HepG2 (cell line): ENCODE data around the gene METAP1D. TPM values are rescaled to one million over a fixed set of nuclear protein-coding genes. Genes with fewer than 3 reads are reported as not detected.
A peak's percentile ranks its signal among the peaks of the same experiment; 100 is the strongest.

ENCODE experiments used
- ARNT2 ChIP-seq: sonication (generic); formaldehyde crosslinking; IDR thresholded peaks from 2 replicates; pipeline ENCODE4 v1.8.0; 2022; ENCODE audit warnings: mild to moderate bottlenecking, low read depth, missing genetic modification reagents, moderate library complexity
- FLYWCH1 ChIP-seq: sonication (generic); formaldehyde crosslinking; IDR thresholded peaks from 2 replicates; pipeline ENCODE4 v1.8.1; 2023; ENCODE audit warnings: mild to moderate bottlenecking, missing genetic modification reagents
- NAIF1 ChIP-seq: sonication (generic); formaldehyde crosslinking; IDR thresholded peaks from 2 replicates; pipeline ENCODE4 v1.5.0; 2020; ENCODE audit warnings: mild to moderate bottlenecking, missing genetic modification reagents, borderline replicate concordance
- NCOA2 ChIP-seq: sonication (generic); formaldehyde crosslinking; IDR thresholded peaks from 2 replicates; pipeline ENCODE4 v1.8.0; 2022; ENCODE audit warnings: inconsistent platforms
- NR2F1 ChIP-seq, 2 experiments: fragments of 450-650 bp in 1 of 2; formaldehyde crosslinking in 1 of 2; IDR thresholded peaks; 2 replicates each; pipeline versions ENCODE4 v1.5.0 to v1.6.1; 2016 to 2020; ENCODE audit warnings: mild to moderate bottlenecking in 1 of 2, missing compliant biosample characterization in 1 of 2, missing genetic modification reagents in 1 of 2, moderate library complexity in 1 of 2
- SALL1 ChIP-seq: sonication (generic); formaldehyde crosslinking; IDR thresholded peaks from 2 replicates; pipeline ENCODE4 v1.8.0; 2022; ENCODE audit warnings: mild to moderate bottlenecking, missing genetic modification reagents
- TBX2 ChIP-seq: sonication (generic); formaldehyde crosslinking; IDR thresholded peaks from 2 replicates; pipeline ENCODE4 v1.5.0; 2020; ENCODE audit warnings: missing genetic modification reagents, mild to moderate bottlenecking, borderline replicate concordance
- ZNF34 ChIP-seq: sonication (generic); formaldehyde crosslinking; IDR thresholded peaks from 2 replicates; pipeline ENCODE4 v1.4.0; 2020; ENCODE audit warnings: mild to moderate bottlenecking, missing genetic modification reagents, borderline replicate concordance
- ZNF343 ChIP-seq: sonication (generic); formaldehyde crosslinking; IDR thresholded peaks from 2 replicates; pipeline ENCODE4 v1.4.0; 2020; ENCODE audit warnings: mild to moderate bottlenecking, missing genetic modification reagents
- ZNF605 ChIP-seq: sonication (generic); formaldehyde crosslinking; IDR thresholded peaks from 2 replicates; pipeline ENCODE4 v1.8.0; 2022; ENCODE audit warnings: mild to moderate bottlenecking, missing genetic modification reagents
- polyA plus RNA-seq, 8 experiments: library from polyadenylated mRNA; depleted of rRNA in 3 of 8; stranded (reverse) in 7 of 8; unstranded in 1 of 8; fragments of >200 nt; fragmentation: Illumina TruSeq in 4 of 8; extraction: Trizol in 4 of 8; gene quantifications; 2 replicates each; pipeline versions ENCODE4 v1.2.1 to v1.2.3, GENCODE V29; 2011 to 2016; ENCODE audit warnings: low read depth in 4 of 8, missing spikeins in 1 of 8, mixed read lengths in 1 of 8; ENCODE audit not compliant: insufficient read depth in 1 of 8
- total RNA-seq, 5 experiments: library from RNA; depleted of rRNA; stranded (reverse); fragments of >200 nt; fragmentation: Illumina TruSeq; extraction: Trizol; gene quantifications; 2 replicates each; pipeline ENCODE4 v1.2.3, GENCODE V29; 2016; ENCODE audit warnings: low read depth in 1 of 5
- TF ChIP-seq, protein P1 (sequence below): sonication (generic); formaldehyde crosslinking; IDR thresholded peaks from 2 replicates; pipeline ENCODE4 v1.5.1; 2020; ENCODE audit warnings: mild to moderate bottlenecking, missing genetic modification reagents, borderline replicate concordance
- TF ChIP-seq, protein P2 (sequence below): sonication (generic); formaldehyde crosslinking; IDR thresholded peaks from 2 replicates; pipeline ENCODE4 v1.4.0; 2020; ENCODE audit warnings: missing genetic modification reagents
- TF ChIP-seq, protein P3 (sequence below): sonication (generic); formaldehyde crosslinking; IDR thresholded peaks from 2 replicates; pipeline ENCODE4 v1.4.0; 2020; ENCODE audit warnings: mild to moderate bottlenecking, low read depth, missing genetic modification reagents
- TF ChIP-seq, protein P4 (sequence below): sonication (generic); formaldehyde crosslinking; IDR thresholded peaks from 2 replicates; pipeline ENCODE4 v1.4.0; 2020; ENCODE audit warnings: missing genetic modification reagents

Gene METAP1D
- total and polyA plus RNA-seq, 2 of the 13 experiments (the other 11 are each of a cell fraction or from before 2014, with no cell fraction given): 14.7 to 21.6 TPM

DNA sequence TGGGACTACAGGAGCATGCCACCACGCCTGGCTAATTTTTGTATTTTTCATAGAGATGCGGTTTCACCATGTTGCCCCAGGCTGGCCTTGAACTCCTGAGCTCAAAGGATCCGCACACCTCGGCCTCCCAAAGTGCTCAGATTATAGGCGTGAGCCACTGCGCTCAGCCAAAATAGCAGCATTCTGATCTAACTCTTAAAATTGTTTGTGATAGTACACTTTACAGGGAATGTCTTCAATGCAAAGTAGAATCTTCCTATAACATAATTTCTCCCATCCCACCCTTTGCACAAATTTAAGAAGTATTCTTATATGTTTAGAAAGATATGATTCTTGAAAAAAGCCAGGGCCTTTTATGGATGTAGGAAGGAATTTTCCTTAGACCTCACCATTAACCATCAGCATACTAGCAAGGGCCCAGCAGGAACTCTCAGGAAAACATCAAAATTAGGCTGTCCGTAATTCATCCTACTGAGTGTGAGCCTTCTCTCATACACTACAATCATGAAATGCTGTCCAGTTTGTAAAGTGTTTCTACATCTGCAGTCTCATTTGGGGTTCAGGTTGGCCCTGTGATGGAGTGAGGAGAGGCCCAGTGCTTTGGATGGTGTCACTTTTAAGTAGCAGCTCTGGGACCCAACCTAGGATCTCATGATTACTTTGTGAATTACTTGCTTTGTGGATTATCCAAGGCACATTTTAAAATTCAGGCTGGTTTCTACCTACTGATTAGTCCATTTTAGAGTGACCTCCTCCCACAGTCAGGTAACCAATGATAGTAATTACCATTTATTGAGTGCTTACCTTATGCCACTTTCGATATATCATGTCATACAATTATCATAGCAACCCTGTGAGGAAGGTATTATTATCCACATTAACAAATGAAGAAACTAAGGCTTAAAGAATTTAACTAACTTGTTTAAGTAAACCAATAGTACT is 48.1 kb downstream of the METAP1D start (continued):
- TF ChIP-seq, protein P1, sequence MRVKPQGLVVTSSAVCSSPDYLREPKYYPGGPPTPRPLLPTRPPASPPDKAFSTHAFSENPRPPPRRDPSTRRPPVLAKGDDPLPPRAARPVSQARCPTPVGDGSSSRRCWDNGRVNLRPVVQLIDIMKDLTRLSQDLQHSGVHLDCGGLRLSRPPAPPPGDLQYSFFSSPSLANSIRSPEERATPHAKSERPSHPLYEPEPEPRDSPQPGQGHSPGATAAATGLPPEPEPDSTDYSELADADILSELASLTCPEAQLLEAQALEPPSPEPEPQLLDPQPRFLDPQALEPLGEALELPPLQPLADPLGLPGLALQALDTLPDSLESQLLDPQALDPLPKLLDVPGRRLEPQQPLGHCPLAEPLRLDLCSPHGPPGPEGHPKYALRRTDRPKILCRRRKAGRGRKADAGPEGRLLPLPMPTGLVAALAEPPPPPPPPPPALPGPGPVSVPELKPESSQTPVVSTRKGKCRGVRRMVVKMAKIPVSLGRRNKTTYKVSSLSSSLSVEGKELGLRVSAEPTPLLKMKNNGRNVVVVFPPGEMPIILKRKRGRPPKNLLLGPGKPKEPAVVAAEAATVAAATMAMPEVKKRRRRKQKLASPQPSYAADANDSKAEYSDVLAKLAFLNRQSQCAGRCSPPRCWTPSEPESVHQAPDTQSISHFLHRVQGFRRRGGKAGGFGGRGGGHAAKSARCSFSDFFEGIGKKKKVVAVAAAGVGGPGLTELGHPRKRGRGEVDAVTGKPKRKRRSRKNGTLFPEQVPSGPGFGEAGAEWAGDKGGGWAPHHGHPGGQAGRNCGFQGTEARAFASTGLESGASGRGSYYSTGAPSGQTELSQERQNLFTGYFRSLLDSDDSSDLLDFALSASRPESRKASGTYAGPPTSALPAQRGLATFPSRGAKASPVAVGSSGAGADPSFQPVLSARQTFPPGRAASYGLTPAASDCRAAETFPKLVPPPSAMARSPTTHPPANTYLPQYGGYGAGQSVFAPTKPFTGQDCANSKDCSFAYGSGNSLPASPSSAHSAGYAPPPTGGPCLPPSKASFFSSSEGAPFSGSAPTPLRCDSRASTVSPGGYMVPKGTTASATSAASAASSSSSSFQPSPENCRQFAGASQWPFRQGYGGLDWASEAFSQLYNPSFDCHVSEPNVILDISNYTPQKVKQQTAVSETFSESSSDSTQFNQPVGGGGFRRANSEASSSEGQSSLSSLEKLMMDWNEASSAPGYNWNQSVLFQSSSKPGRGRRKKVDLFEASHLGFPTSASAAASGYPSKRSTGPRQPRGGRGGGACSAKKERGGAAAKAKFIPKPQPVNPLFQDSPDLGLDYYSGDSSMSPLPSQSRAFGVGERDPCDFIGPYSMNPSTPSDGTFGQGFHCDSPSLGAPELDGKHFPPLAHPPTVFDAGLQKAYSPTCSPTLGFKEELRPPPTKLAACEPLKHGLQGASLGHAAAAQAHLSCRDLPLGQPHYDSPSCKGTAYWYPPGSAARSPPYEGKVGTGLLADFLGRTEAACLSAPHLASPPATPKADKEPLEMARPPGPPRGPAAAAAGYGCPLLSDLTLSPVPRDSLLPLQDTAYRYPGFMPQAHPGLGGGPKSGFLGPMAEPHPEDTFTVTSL (CRISPR knock-in tag): 0 out of 2 replicates have a peak, but pooled peaks have one; percentile 23
- TF ChIP-seq ZNF605 (CRISPR knock-in tag): no peak
- no peak for TF ChIP-seq ARNT2 (CRISPR knock-in tag)
- TF ChIP-seq NCOA2: peak; percentile 25; the same call in 1 of the 2 replicates
- TF ChIP-seq FLYWCH1 (CRISPR knock-in tag): no peak
- TF ChIP-seq NAIF1 (CRISPR knock-in tag): no peak
- TF ChIP-seq, protein P2, sequence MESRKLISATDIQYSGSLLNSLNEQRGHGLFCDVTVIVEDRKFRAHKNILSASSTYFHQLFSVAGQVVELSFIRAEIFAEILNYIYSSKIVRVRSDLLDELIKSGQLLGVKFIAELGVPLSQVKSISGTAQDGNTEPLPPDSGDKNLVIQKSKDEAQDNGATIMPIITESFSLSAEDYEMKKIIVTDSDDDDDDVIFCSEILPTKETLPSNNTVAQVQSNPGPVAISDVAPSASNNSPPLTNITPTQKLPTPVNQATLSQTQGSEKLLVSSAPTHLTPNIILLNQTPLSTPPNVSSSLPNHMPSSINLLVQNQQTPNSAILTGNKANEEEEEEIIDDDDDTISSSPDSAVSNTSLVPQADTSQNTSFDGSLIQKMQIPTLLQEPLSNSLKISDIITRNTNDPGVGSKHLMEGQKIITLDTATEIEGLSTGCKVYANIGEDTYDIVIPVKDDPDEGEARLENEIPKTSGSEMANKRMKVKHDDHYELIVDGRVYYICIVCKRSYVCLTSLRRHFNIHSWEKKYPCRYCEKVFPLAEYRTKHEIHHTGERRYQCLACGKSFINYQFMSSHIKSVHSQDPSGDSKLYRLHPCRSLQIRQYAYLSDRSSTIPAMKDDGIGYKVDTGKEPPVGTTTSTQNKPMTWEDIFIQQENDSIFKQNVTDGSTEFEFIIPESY (CRISPR knock-in tag): peak; percentile 62
- TF ChIP-seq SALL1 (CRISPR knock-in tag): peak; percentile 67
- TF ChIP-seq, protein P3, sequence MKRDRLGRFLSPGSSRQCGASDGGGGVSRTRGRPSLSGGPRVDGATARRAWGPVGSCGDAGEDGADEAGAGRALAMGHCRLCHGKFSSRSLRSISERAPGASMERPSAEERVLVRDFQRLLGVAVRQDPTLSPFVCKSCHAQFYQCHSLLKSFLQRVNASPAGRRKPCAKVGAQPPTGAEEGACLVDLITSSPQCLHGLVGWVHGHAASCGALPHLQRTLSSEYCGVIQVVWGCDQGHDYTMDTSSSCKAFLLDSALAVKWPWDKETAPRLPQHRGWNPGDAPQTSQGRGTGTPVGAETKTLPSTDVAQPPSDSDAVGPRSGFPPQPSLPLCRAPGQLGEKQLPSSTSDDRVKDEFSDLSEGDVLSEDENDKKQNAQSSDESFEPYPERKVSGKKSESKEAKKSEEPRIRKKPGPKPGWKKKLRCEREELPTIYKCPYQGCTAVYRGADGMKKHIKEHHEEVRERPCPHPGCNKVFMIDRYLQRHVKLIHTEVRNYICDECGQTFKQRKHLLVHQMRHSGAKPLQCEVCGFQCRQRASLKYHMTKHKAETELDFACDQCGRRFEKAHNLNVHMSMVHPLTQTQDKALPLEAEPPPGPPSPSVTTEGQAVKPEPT: no peak
- no peak for TF ChIP-seq ZNF34
- TF ChIP-seq TBX2: 0 out of 2 replicates have a peak, but pooled peaks have one; percentile 26
- 0 out of 4 replicates have a peak, but pooled peaks of 1 of the 2 experiments have one; percentile 11 for TF ChIP-seq NR2F1 (CRISPR knock-in tag; IDR thresholded peaks at IDR 0.05)
- no peak for TF ChIP-seq ZNF343 (CRISPR knock-in tag)
- TF ChIP-seq, protein P4, sequence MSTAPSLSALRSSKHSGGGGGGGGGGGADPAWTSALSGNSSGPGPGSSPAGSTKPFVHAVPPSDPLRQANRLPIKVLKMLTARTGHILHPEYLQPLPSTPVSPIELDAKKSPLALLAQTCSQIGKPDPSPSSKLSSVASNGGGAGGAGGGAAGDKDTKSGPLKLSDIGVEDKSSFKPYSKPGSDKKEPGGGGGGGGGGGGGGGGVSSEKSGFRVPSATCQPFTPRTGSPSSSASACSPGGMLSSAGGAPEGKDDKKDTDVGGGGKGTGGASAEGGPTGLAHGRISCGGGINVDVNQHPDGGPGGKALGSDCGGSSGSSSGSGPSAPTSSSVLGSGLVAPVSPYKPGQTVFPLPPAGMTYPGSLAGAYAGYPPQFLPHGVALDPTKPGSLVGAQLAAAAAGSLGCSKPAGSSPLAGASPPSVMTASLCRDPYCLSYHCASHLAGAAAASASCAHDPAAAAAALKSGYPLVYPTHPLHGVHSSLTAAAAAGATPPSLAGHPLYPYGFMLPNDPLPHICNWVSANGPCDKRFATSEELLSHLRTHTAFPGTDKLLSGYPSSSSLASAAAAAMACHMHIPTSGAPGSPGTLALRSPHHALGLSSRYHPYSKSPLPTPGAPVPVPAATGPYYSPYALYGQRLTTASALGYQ (CRISPR knock-in tag): no peak
